Vagina (tissue), 2 donors: ENCODE results near the gene GTPBP6.

ENCODE experiments used
- POLR2A ChIP-seq, 2 donors: fragments of 450-650 bp; IDR thresholded peaks; one replicate each; pipeline ENCODE4 v1.6.1; 2017; ENCODE audit warnings: antibody characterized with exemption in 2 of 2, mild to moderate bottlenecking in 2 of 2, moderate library complexity in 2 of 2
- TF ChIP-seq, protein P1 (sequence below), 3 experiments: fragments of 450-650 bp in 2 of 3; fragments of 200-600 bp in 1 of 3; sonication (generic) in 1 of 3; IDR thresholded peaks; one replicate each; pipeline ENCODE4 v1.5.1; 2017 to 2019; ENCODE audit warnings: antibody characterized with exemption in 3 of 3, mild to moderate bottlenecking in 2 of 3, moderate library complexity in 2 of 3

DNA sequence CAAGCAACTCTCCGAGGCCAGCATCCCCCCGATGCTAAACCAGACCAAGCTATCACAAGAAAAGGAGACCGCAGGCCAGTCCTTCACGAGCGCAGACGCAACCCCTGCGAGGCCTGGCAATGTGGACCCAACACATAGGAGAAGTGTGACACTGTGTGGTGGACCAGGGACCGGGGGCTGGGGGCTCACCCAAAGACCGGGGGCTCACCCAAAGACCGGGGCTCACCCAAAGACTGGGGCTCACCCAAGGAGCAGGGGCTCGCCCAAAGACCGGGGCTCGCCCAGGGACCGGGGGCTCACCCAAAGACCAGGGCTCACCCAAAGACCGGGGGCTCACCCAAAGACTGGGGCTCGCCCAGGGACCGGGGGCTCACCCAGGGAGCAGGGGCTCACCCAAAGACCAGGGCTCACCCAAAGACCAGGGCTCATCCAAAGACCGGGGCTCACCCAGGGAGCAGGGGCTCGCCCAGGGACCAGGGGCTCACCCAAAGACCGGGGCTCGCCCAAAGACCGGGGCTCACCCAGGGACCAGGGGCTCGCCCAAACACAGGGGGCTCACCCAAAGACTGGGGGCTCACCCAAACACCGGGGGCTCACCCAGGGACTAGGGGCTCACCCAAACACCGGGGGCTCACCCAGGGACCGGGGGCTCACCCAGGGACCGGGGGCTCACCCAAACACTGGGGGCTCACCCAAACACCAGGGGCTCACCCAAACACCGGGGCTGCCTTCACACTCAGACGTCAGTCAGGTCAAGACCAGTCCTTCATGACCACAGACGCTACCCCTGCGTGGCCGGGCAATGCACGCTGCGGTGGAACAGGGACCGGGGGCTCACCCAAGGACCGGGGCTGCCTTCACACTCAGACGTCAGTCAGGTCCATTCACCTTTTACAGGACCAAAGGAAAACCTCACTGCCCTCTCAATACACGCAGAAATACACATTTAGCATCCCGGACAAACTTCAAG is 35.3 kb upstream of the GTPBP6 start:
- TF ChIP-seq, protein P1, sequence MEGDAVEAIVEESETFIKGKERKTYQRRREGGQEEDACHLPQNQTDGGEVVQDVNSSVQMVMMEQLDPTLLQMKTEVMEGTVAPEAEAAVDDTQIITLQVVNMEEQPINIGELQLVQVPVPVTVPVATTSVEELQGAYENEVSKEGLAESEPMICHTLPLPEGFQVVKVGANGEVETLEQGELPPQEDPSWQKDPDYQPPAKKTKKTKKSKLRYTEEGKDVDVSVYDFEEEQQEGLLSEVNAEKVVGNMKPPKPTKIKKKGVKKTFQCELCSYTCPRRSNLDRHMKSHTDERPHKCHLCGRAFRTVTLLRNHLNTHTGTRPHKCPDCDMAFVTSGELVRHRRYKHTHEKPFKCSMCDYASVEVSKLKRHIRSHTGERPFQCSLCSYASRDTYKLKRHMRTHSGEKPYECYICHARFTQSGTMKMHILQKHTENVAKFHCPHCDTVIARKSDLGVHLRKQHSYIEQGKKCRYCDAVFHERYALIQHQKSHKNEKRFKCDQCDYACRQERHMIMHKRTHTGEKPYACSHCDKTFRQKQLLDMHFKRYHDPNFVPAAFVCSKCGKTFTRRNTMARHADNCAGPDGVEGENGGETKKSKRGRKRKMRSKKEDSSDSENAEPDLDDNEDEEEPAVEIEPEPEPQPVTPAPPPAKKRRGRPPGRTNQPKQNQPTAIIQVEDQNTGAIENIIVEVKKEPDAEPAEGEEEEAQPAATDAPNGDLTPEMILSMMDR (IDR thresholded peaks at IDR 0.05): no peak
- TF ChIP-seq POLR2A (IDR thresholded peaks at IDR 0.05): no peak
